SIG-M5 treated with dmso at 0.1 percent for 504 hours (cell line): ENCODE data around the gene DNAJB13.
"Not testable (repeated sequence)": the region's sequence is repeated elsewhere in the genome, so short reads cannot be mapped to it uniquely, and the experiment has no call there.

Experiments used
- DNase-seq: peaks from one replicate; lab custom pipeline; 2025; ENCODE audit not compliant: unreplicated experiment; lab: John Stamatoyannopoulos, UW

Gene DNAJB13, protein sequence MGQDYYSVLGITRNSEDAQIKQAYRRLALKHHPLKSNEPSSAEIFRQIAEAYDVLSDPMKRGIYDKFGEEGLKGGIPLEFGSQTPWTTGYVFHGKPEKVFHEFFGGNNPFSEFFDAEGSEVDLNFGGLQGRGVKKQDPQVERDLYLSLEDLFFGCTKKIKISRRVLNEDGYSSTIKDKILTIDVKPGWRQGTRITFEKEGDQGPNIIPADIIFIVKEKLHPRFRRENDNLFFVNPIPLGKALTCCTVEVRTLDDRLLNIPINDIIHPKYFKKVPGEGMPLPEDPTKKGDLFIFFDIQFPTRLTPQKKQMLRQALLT

DNA sequence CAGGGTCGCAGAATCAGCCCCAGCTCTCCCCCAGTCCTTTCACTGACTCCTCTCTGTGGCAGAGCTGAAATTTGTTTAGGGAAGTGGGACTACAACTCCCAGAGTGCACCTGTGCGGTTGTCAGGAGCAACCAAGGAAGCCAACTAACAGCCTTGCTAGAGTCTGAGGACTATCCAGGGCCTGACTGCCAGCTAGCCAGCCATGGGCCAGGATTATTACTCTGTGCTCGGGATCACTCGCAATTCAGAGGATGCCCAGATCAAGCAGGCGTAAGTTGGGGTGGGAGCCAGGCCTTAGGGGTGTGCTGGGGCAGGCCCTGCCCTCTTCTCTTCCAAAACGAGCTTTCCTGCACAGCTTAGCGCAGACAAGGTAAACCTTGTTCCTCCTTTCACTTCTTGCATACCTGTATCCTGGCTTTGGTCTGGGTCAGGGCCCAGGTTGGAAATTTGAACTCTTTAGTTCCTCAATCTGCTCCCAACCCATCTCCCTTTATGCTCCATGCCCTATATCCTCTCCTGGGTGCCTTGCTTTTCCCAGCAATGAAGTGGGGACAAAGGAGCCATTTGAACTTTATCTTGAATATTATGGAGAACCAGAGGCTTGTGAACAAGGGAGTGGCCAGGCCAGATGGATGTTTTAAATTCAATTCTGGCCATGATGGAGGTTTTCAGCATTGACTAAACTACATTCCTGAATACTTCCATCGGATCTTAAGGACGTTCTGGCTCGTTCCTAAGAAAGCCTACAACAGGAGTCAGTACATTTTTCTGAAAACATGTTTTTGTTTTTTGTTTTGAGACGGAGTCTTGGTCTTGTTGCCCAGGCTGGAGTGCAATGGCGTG, at the start of gene DNAJB13:
Gene DNAJB13, plus strand, starts transcription at position 158 of the 842 bp plus-strand sequence. Its CDS starts 44 bp downstream, at position 202.
- peak; percentile 57 for DNase-seq

DNA sequence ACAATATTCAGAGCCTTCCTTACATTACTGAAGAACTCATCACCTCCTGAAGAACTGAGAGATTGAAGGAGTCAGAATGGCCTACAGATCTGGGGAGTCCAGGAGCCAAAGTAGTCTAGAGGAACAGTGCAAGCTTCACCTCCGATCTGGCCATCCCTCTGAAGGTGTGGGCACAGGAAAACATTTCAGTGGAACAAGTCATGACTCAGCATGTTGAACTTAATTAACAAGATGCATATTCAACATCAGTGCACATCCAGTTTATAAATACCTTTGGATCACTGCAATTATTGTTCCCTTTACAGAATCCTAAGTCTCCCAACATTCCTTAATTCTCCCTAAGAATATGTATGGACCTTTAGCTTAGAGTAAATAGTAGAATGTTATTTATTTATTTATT, 48.5 kb upstream of the DNAJB13 start:
- no peak for DNase-seq

GRCh38 chr11:73907191-73907590, 43.6 kb upstream of the DNAJB13 start:
- peak; percentile 19 for DNase-seq

DNA sequence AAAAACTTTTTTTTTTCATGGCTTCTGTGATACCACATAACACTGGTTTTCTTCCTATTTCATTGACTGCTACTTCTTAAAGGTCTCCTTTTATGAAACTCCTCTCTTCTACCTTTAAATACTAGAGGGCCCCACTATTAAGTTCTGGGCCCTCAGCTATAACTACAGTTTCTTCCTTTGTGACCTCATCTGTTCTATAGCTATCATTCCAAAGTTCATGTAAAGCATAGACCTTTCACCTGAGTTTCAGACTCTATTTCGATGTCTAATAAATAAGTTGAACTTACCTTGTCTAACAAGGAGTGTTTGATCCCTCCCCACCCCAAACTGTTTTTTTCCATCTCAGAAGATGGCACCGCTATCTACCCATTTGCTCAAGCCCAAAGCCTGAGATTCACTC, 38.8 kb upstream of the DNAJB13 start:
- no peak for DNase-seq

DNA sequence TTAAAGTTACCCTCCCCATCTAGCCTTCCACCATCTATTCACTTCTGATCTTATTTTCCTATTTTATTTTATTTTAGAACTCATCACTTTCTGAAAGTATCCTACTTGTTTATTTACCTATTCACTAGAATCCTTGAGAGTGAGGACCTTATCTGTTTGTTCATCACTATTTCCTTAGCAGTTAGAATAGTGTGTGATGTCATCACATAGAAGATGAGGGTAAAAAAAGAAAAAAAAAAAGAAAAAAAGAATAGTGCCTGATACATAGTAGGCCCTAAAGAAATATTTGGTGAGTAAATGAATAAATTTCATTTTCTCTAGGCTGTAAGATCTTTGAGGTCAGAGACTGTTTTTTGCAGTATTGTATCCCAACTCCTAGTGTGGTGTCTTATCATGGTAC, 37.4 kb upstream of the DNAJB13 start:
- no peak for DNase-seq

- no peak for DNase-seq
Observed at GRCh38 chr11:73914284-73914683, 36.5 kb upstream of the DNAJB13 start.

DNA sequence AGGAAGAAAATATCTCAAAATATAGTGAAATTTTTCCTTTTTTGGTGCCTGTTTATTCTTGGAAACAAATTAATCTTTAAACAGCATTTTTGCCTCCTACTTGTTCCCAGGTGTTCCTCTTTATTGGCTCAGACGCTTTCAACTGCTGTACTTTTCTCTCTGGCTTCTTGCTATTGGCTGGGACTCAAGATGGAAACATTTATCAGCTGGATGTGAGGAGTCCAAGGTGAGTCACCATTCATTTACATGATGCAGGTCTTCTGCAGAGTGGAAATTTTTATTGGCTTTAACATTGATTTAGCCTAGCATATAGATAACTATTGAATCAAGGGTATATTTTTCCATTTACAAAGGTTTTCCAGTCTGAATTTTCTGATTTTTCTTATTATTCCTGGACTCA, 34.4 kb upstream of the DNAJB13 start:
- DNase-seq, result no peak

DNA sequence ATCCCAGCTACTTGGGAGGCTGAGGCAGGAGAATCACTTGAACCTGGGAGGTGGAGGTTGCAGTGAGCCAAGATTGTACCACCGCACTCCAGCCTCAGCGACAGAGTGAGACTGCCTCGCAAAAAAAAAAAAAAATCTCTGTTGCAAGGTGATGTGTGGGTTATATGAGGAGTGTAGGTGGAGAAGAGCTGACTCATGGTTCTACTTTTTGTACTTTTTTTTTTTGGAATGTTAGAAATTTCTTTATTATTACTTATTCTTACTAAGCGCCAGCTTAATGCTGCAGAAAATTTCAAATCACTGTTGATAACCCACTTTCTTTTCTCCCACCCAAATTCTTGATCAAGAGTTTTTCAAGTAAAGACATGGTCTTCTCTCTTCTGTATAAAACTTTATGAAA, 29.6 kb upstream of the DNAJB13 start:
- DNase-seq, result no peak

DNA sequence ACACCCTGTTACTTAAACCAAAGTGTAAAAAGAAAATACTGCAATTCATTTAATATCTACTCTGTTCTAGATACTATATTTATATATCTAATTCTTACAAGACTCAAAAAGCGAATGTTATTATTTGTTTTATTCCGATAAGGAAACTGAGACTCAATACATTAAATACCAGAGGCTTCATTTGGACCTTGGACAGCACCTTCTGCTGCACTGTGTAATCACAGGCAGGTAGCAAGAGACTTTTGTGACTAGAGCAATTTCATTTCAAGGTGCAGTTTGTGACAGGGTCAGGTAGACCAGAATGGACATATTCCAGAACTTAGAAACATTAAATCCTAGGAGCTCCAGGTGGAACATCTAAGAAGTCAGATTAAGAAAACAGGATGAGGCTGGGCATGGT, 21.4 kb upstream of the DNAJB13 start:
- DNase-seq, result no peak

DNA sequence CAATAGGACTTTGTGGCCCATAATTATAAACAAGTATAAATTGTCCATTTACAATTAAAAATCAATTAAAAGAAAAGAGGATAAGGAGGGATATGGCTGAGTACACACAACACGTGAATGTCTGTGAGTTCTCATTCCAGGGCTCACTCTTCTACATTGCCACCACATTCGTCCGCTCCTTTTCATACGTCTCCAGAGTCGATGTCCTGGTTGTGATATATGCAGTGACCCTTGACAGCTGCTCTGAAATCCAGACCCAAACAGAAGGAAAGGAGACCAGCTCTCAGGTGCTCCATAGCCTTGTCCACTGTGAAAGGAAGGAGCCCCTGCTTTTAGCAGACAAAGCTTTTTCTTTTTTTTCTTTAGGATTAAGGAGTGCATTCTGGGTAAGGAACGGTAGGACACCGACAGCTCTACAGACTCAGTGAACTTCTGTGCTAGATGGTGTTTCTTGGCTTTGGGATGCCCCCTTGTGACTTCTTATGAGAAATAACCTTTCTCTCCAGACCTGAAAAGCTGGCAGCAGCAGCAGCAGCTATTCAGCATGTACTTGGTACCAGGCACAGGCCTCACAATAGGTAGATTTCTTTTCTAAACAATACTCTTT, 19.7 kb upstream of the DNAJB13 start:
- peak; percentile 75 for DNase-seq

- no peak for DNase-seq
Observed at GRCh38 chr11:73931951-73932350, 18.9 kb upstream of the DNAJB13 start.

GRCh38 chr11:73932781-73933180, 18.0 kb upstream of the DNAJB13 start:
- no peak for DNase-seq

GRCh38 chr11:73936047-73936446, 14.8 kb upstream of the DNAJB13 start:
- not testable (repeated sequence) for DNase-seq

GRCh38 chr11:73939096-73939495, 11.7 kb upstream of the DNAJB13 start:
- no peak for DNase-seq

- DNase-seq, result no peak
Observed at GRCh38 chr11:73940801-73941570, 9.8 kb upstream of the DNAJB13 start.

DNA sequence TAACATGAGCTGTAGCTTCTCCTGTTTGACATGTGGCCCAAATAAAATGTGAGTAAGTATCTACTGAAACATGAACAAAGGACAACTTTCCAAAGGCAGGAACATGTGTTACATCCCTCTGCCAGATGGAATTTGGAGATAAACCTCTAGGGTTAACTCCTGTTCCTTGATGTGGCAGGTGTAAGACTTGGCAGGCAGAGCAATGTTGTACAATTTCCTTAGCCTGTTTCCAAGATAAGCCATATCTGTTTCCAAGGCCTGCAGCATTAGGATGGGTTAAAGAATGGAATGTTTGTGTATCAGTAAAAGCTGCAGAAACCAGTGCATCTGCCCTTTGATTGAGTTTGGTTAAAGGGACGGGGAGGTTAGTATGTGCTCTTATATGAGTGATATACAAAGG, 8.8 kb upstream of the DNAJB13 start:
- no peak for DNase-seq

- DNase-seq, result no peak
Observed at GRCh38 chr11:73944085-73944484, 6.7 kb upstream of the DNAJB13 start.

- no peak for DNase-seq
Observed at GRCh38 chr11:73944901-73945300, 5.9 kb upstream of the DNAJB13 start.

GRCh38 chr11:73945396-73945795, 5.4 kb upstream of the DNAJB13 start:
- no peak for DNase-seq

GRCh38 chr11:73946798-73947458, 3.9 kb upstream of the DNAJB13 start:
- DNase-seq, result no peak

GRCh38 chr11:73949246-73949645, 1.6 kb upstream of the DNAJB13 start:
- DNase-seq, result no peak
